Hepatocyte (in vitro differentiated cells): ENCODE results near the gene ACOXL. TPM values are rescaled to one million over a fixed set of nuclear protein-coding genes. Genes with fewer than 3 reads are reported as not detected.

Experiments
- DNase-seq: peaks from one replicate; pipeline ENCODE4 v3.0.0-alpha.2; 2016; ENCODE audit warnings: low spot score
- H2AFZ ChIP-seq: fragments of 200-600 bp; sonication (generic); 2 replicates; pipeline ENCODE4 v1.6.0; 2016; ENCODE audit warnings: antibody characterized with exemption, mild to moderate bottlenecking
- H3K27ac ChIP-seq: fragments of 200-600 bp; sonication (generic); 2 replicates; pipeline ENCODE4 v1.5.1; 2016; ENCODE audit warnings: mild to moderate bottlenecking
- H3K27me3 ChIP-seq: fragments of 200-600 bp; sonication (generic); 2 replicates; pipeline ENCODE4 v1.6.1; 2016
- H3K36me3 ChIP-seq: fragments of 200-600 bp; sonication (generic); replicated peaks from 2 replicates; pipeline ENCODE4 v1.5.1; 2016; ENCODE audit warnings: low read depth; ENCODE audit not compliant: insufficient read depth
- H3K4me1 ChIP-seq: fragments of 200-600 bp; sonication (generic); 2 replicates; pipeline ENCODE4 v1.5.1; 2016; ENCODE audit warnings: mild to moderate bottlenecking, moderate library complexity; ENCODE audit not compliant: insufficient read depth
- H3K4me2 ChIP-seq: fragments of 200-600 bp; sonication (generic); 2 replicates; pipeline ENCODE4 v1.6.0; 2016
- H3K4me3 ChIP-seq: fragments of 200-600 bp; sonication (generic); 2 replicates; pipeline ENCODE4 v1.5.1; 2016; ENCODE audit warnings: mild to moderate bottlenecking
- H3K79me2 ChIP-seq: fragments of 200-600 bp; sonication (generic); 2 replicates; pipeline ENCODE4 v1.6.0; 2017; ENCODE audit warnings: mild to moderate bottlenecking
- H3K9me2 ChIP-seq: fragments of 200-600 bp; sonication (generic); replicated peaks from 2 replicates; pipeline ENCODE4 v1.6.0; 2017; ENCODE audit warnings: mild to moderate bottlenecking; ENCODE audit not compliant: insufficient read depth
- H3K9me3 ChIP-seq: fragments of 200-600 bp; sonication (generic); 2 replicates; pipeline ENCODE4 v1.5.1; 2016; ENCODE audit warnings: low read depth, mild to moderate bottlenecking
- H4K20me1 ChIP-seq: fragments of 200-600 bp; sonication (generic); 2 replicates; pipeline ENCODE4 v1.6.0; 2016; ENCODE audit warnings: mild to moderate bottlenecking; ENCODE audit not compliant: insufficient read depth, poor library complexity, severe bottlenecking
- EZH2 ChIP-seq: fragments of 200-600 bp; sonication (generic); IDR thresholded peaks from 2 replicates; pipeline ENCODE4 v1.6.1; 2016; ENCODE audit warnings: antibody characterized with exemption, mild to moderate bottlenecking, borderline replicate concordance
- EZH2phosphoT487 ChIP-seq: fragments of 200-600 bp; sonication (generic); IDR thresholded peaks from one replicate; pipeline ENCODE4 v1.6.1; 2018; ENCODE audit warnings: antibody characterized with exemption, mild to moderate bottlenecking, low read depth, moderate library complexity; ENCODE audit not compliant: unreplicated experiment, severe bottlenecking
- WGBS: methylation state at CpG from one replicate; pipeline ENCODE4 v1.1.6; 2016; ENCODE audit warnings: low lambda C conversion rate; ENCODE audit errors: missing lambda C conversion rate; 5-methylcytosine and 5-hydroxymethylcytosine counted together
- polyA plus RNA-seq: library from polyadenylated mRNA; unstranded; fragments of >200 nt; fragmentation: Nextera tagmentation; extraction: Ambion mirVana; gene quantifications from 2 replicates; pipeline ENCODE4 v1.2.1, GENCODE V29; 2016
- total RNA-seq: library from RNA; depleted of rRNA; stranded (reverse); fragments of >200 nt; gene quantifications from 2 replicates; pipeline ENCODE4 v1.2.3, GENCODE V29; 2014
- TF ChIP-seq, protein P1 (sequence below): fragments of 200-600 bp; sonication (generic); IDR thresholded peaks from 2 replicates; pipeline ENCODE4 v1.5.1; 2016; ENCODE audit warnings: antibody characterized with exemption, mild to moderate bottlenecking; ENCODE audit not compliant: poor library complexity

The ACOXL gene
- total and polyA plus RNA-seq, 2 experiments from 2014 or later: 0.23 to 1.1 TPM

DNA sequence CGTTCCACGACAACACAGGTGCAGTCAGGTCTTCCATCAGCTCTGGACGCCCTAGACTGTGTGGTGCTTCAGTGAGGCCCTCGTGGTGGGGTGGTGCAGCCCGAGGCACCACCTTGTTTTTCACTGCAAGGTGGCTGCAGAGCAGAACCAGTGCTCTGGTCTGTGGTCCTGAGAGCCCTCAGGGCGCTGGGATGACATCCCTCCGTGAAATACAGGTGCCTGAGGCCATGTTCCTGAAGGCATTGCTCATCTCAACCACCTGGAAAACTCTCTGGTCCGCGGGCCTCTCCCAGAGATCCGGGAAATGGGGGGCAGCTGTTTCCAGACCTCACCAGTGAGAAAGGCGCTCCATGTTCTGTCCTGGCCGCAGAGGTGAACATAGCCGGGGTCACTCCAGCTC, 119.2 kb downstream of the ACOXL start:
- 85% methylated on average over 13 of the region's 13 CpGs for WGBS
- H3K4me2 ChIP-seq: no peak overlapping the region
- H2AFZ ChIP-seq: no peak overlapping the region
- no peak overlapping the region for H3K27ac ChIP-seq
- DNase-seq: no peak
- H3K9me2 ChIP-seq: no peaks in the 10 kb centered on the region
- TF ChIP-seq EZH2phosphoT487: no peak
- TF ChIP-seq, protein P1, sequence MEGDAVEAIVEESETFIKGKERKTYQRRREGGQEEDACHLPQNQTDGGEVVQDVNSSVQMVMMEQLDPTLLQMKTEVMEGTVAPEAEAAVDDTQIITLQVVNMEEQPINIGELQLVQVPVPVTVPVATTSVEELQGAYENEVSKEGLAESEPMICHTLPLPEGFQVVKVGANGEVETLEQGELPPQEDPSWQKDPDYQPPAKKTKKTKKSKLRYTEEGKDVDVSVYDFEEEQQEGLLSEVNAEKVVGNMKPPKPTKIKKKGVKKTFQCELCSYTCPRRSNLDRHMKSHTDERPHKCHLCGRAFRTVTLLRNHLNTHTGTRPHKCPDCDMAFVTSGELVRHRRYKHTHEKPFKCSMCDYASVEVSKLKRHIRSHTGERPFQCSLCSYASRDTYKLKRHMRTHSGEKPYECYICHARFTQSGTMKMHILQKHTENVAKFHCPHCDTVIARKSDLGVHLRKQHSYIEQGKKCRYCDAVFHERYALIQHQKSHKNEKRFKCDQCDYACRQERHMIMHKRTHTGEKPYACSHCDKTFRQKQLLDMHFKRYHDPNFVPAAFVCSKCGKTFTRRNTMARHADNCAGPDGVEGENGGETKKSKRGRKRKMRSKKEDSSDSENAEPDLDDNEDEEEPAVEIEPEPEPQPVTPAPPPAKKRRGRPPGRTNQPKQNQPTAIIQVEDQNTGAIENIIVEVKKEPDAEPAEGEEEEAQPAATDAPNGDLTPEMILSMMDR: no peak
- TF ChIP-seq EZH2: no peak
- no peaks in the 10 kb centered on the region for H3K36me3 ChIP-seq
- H4K20me1 ChIP-seq: no peaks in the 10 kb centered on the region
- H3K4me3 ChIP-seq: no peak overlapping the region
- no peaks in the 10 kb centered on the region for H3K4me1 ChIP-seq
- no peaks in the 10 kb centered on the region for H3K79me2 ChIP-seq
- H3K9me3 ChIP-seq: no peaks in the 10 kb centered on the region
- no peaks in the 10 kb centered on the region for H3K27me3 ChIP-seq

DNA sequence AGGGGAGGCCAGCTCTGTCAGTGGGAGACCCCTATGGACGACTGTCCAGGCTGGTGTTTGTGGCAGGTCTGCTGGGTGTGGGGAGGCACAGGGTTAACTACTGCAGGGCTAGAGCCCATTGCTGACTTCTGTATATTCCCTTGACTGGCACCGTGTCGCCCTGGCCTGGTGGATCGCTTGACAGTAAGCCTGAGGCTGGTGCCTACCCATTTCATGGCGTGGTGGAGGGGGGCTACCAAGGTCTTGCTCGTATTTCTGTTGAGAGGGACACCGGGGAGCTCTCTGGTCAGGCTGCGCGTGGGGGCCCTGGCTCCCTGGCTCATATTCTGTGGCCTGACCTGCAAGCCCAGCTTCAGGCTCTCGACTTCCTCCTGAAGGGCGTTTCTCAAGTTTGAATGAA, 119.7 kb downstream of the ACOXL start:
- no peak overlapping the region for H3K4me2 ChIP-seq
- H3K27me3 ChIP-seq: no peaks in the 10 kb centered on the region
- H4K20me1 ChIP-seq: no peaks in the 10 kb centered on the region
- H3K9me2 ChIP-seq: no peaks in the 10 kb centered on the region
- no peaks in the 10 kb centered on the region for H3K79me2 ChIP-seq
- H3K36me3 ChIP-seq: no peaks in the 10 kb centered on the region
- no peak overlapping the region for H3K27ac ChIP-seq
- TF ChIP-seq, protein P1: no peak
- no peak for TF ChIP-seq EZH2
- no peak for TF ChIP-seq EZH2phosphoT487
- no peaks in the 10 kb centered on the region for H3K9me3 ChIP-seq
- DNase-seq: no peak
- no peak overlapping the region for H3K4me3 ChIP-seq
- 90% methylated on average over 10 of the region's 11 CpGs for WGBS
- H3K4me1 ChIP-seq: no peaks in the 10 kb centered on the region
- H2AFZ ChIP-seq: no peak overlapping the region

DNA sequence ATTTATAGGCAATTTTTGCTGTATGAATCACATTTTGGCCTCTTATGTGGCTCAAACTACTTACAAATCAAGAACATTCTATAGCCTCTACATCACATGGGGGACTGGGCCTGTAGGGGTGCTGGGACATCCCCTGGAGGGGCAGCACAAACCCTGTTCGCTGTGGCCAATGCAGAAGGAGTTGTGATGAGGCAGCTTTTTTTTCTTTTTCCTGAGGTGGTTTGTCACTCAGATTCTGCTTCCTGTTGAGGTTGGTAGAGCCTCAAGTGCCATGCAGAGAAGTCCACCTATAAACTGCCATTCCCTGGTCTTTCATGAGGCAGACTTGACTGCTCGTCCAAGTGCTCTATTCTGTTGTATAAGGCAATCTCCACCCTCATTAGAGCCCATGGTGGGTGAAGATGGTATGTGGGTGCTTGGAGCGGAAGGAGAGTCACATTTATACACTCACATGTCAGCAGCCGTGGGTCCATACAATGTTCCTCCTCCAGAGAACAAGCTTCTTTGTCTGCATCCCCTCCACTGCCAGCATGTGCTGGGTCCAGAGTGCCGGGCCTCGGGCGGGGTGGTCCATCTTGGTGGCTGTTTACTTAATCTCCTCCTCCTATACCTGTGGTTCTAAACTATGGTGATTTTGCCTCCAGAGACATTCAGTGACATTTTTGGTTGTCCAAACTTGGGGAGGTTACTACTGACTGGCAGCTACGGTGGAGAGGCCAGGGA, 120.3 kb downstream of the ACOXL start:
- Histone ChIP-seq H3K9me2 (no peaks in the 10 kb centered on the region), H3K4me1 (no peaks in the 10 kb centered on the region), H3K4me3 (no peak overlapping the region), H3K4me2 (no peak overlapping the region), H3K9me3 (no peaks in the 10 kb centered on the region), H3K79me2 (no peaks in the 10 kb centered on the region), H3K36me3 (no peaks in the 10 kb centered on the region), H3K27me3 (no peaks in the 10 kb centered on the region), H3K27ac (no peak overlapping the region), H2AFZ (no peak overlapping the region), H4K20me1 (no peaks in the 10 kb centered on the region)
- no peak for DNase-seq
- 94% methylated on average over 8 of the region's 8 CpGs for WGBS
- TF ChIP-seq, protein P1: no peak
- no peak for TF ChIP-seq EZH2phosphoT487
- no peak for TF ChIP-seq EZH2
